Pancreas (tissue), 10 donors: ENCODE data around the gene SEL1L. TPM values are rescaled to one million over a fixed set of nuclear protein-coding genes. Genes with fewer than 3 reads are reported as not detected.

Experiments used
- ATAC-seq, 4 donors: fragments of 200-7000 bp; cut with Tn5 transposase; one replicate each; pipeline versions ENCODE4 v1.8.0 to v1.9.1; 2020; ENCODE audit warnings: mild to moderate bottlenecking in 4 of 4, moderate library complexity in 4 of 4
- DNase-seq, 6 donors: peaks; one replicate each; pipeline ENCODE4 v3.0.0-alpha.2; 2020
- FAIRE-seq: peaks from 2 replicates; lab custom pipeline; 2012; peaks lifted over from hg19 to GRCh38; lab: Jason Lieb, UNC
- H3K27ac ChIP-seq, 4 donors: fragments of 200-600 bp; sonication (generic); 1 replicate in 3 of 4; 2 replicates in 1 of 4; pipeline versions ENCODE4 v1.5.0 to v1.8.0; 2020
- H3K27me3 ChIP-seq, 4 donors: fragments of 200-600 bp; one replicate each; pipeline ENCODE4 v1.8.0; 2021
- H3K36me3 ChIP-seq, 3 donors: fragments of 200-600 bp; sonication (generic) in 1 of 3; one replicate each; pipeline versions ENCODE4 v1.5.0 to v1.8.0; 2020 to 2021
- H3K4me1 ChIP-seq, 3 donors: fragments of 200-600 bp; one replicate each; pipeline ENCODE4 v1.8.0; 2021
- H3K4me3 ChIP-seq, 4 donors: fragments of 200-600 bp; sonication (generic) in 2 of 4; one replicate each; pipeline versions ENCODE4 v1.5.0 to v1.8.0; 2020 to 2021
- H3K9me3 ChIP-seq, 4 donors: fragments of 200-600 bp; one replicate each; pipeline ENCODE4 v1.8.0; 2021
- WGBS, 2 donors: extraction: QIAGEN DNeasy Blood & Tissue Kit; methylation state at CpG; one replicate each; pipeline ENCODE4 v1.1.7; 2013; 5-methylcytosine and 5-hydroxymethylcytosine counted together
- intact Hi-C, 3 donors: fragments of 100-400 bp; cut with DNase I; formaldehyde crosslinking; loops; one replicate each; pipeline versions ENCODE4 v1.11.1 to v1.14.2; 2022
- polyA plus RNA-seq, 2 donors: library from polyadenylated mRNA; stranded (reverse); fragments of 200-250 nt; gene quantifications; one replicate each; pipeline ENCODE4 v1.2.3, GENCODE V29; 2013
- total RNA-seq, 6 donors: library from RNA; stranded (reverse); fragmentation: NEBNext Ultra II Directional in 4 of 6; extraction: Animal tissue kit (Norgen Biotek cat#: 25700) in 4 of 6; gene quantifications; one replicate each; pipeline versions ENCODE4 v1.2.1 to v1.2.4, GENCODE V29; 2021 to 2023
- TF ChIP-seq, protein P1 (sequence below), 4 donors: fragments of 200-600 bp; sonication (generic) in 3 of 4; IDR thresholded peaks; one replicate each; pipeline versions ENCODE4 v1.5.0 to v1.8.0; 2021; ENCODE audit warnings: antibody characterized with exemption in 4 of 4
- donor health status: healthy with polysubstance abuse.
- donor health status: DM: no; HTN: no; CAD: no; lungs with moderate emphysema.
- donor health status: DM: no; HTN: no; CAD: no.
- donor health status: control.
- donor health status: control.
- donor health status: Bipolar disorder and iron deficiency.
- donor health status: DM: yes; HTN: yes; CAD: no.
- donor health status: DM: no; HTN: no; CAD: no.
- donor health status: DM: no; HTN: no; CAD: no.
- donor health status: DM: yes; HTN: yes; CAD: no.

Gene SEL1L
- total and polyA plus RNA-seq, 8 donors = 54.5 to 763 (median 423) TPM

DNA sequence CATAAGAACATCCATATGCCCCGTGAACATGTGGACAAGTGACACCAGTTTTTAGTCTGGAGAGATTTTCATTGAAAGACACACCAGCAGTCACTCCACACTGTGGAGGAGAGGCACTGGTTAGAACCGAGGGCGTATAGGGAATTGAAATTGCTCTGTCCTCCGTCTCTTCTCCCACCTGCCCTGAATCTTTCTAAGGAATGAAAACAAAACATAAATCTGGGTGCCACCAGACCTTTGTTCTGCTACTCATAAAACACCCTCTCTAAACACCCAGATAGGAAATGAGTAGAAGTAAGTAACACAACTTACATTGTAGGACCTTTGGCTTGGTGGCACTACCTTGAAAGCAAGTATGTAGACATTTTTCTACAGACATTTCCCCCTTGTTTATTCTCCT is 96.4 kb downstream of the SEL1L start:
- Histone ChIP-seq H3K27me3 (peaks cover 0 to 4% (median 1%) of the 10 kb centered on the region in 4 donors), H3K36me3 (no peaks in the 10 kb centered on the region), H3K27ac (no peak overlapping the region), H3K4me1 (peaks cover 0 to 6% (median 5%) of the 10 kb centered on the region in 3 donors), H3K9me3 (no peaks in the 10 kb centered on the region), H3K4me3 (no peak overlapping the region)
- WGBS, 2 donors = 34 to 42% methylated on average over 4 of the region's 4 CpGs
- DNase-seq = no peak
- no peak for ATAC-seq
- TF ChIP-seq, protein P1, sequence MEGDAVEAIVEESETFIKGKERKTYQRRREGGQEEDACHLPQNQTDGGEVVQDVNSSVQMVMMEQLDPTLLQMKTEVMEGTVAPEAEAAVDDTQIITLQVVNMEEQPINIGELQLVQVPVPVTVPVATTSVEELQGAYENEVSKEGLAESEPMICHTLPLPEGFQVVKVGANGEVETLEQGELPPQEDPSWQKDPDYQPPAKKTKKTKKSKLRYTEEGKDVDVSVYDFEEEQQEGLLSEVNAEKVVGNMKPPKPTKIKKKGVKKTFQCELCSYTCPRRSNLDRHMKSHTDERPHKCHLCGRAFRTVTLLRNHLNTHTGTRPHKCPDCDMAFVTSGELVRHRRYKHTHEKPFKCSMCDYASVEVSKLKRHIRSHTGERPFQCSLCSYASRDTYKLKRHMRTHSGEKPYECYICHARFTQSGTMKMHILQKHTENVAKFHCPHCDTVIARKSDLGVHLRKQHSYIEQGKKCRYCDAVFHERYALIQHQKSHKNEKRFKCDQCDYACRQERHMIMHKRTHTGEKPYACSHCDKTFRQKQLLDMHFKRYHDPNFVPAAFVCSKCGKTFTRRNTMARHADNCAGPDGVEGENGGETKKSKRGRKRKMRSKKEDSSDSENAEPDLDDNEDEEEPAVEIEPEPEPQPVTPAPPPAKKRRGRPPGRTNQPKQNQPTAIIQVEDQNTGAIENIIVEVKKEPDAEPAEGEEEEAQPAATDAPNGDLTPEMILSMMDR (IDR thresholded peaks at IDR 0.05) = no peak
- no peak for FAIRE-seq
- intact Hi-C loops = no loop called here

DNA sequence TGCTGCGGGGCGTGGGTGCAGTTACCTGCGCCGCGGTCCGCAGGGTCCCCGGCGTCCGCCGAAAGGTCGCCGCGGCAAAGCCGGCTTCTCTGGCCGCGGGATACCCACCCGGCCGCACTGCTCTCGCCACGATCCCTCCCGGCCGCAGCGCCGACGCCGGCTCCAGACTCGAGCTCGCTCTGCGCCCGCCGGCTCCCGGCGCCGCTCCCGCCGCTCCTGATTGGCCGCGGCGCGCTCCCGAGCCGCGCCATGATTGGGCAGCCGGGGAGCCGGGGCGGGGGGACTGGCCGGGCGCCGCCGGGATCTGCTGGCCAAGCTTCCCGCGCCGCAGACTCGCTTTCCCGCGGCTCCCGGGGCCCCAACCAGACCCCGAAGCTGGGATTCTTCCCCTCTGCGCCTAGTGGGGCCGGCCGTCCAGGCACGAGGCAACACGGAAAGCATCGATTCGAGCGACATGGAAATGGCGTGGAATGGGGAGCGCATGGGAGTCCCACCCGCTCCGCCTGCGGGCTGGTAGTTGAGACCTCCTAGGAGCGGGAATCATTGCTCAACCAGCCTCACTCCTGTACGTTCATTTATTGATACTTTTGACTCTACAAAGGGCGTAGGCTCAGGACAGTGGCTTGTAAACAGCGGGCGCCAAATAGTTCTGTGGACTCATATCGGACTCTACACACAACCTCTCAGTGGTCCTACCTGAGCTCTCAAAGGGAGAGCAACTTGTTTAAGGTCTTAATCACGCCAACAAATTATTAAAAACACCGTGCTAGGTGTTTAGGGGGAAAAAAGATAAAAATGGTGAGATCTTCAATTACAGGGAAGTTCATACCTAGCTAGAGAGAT is 97.1 kb downstream of the SEL1L start:
- WGBS, 2 donors = 1% methylated on average over 65 to 79 of the region's 79 CpGs
- intact Hi-C loops = no loop called here
- Histone ChIP-seq H3K36me3 (no peaks in the 10 kb centered on the region), H3K27ac (peak overlapping the region in 1 of 4 donors; percentile 12), H3K4me3 (peak overlapping the region; percentile 22 to 66 (median 50)), H3K4me1 (peaks cover 0 to 6% (median 5%) of the 10 kb centered on the region in 3 donors), H3K27me3 (peaks cover 0 to 4% (median 1%) of the 10 kb centered on the region in 4 donors), H3K9me3 (no peaks in the 10 kb centered on the region)
- FAIRE-seq = no peak
- ATAC-seq = peak; percentile 95 to 98 (median 96)
- TF ChIP-seq, protein P1 (IDR thresholded peaks at IDR 0.05) = no peak
- DNase-seq = peak; percentile 69 to 94 (median 80)

DNA sequence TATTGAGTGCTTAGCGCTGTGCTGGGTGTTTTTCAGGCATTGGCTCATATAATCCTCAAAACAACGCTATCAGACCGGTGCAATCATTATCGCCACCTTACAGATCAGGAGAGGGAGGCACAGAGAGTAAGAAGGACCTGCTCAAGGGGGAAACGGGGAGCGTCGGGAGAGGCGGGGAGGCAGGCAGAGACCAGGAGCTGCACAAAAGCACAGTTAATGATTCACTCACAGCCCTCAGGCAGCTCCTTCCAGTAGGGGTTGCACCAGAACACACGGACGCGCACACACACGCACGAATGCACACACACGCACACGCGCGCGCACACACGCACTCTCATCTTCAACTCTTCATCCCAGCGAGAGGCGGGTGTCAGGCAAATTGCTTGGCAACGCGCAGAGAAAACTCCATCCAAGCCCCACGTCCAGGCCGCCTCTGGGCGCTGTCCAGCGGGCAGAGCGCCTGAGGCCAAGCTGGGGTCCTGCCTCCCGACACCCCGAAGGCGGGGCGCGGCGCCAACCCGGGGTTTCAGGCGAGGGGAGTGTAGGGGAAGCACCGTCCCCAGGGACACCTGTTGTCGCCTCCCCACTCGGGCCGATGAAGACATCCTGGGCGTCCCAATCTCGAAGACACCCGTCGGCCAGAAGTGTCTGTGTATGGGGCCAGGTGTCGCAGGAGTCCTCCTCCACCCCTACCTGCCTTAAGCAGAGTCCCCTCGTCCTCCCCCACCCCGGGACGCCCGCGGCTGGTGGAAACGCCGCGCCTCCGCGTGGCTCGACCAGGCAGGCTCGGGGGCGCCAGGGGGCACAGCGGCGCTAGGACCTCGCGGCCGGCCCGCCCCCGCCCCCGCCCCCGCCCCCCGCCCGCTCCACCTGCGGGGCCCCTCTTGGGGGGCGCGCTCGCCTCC is 98.0 kb downstream of the SEL1L start:
- Histone ChIP-seq H3K36me3 (no peaks in the 10 kb centered on the region), H3K27me3 (peaks cover 0 to 4% (median 1%) of the 10 kb centered on the region in 4 donors), H3K9me3 (no peaks in the 10 kb centered on the region), H3K4me1 (peaks cover 0 to 6% (median 5%) of the 10 kb centered on the region in 3 donors), H3K27ac (peak overlapping the region in 1 of 4 donors; percentile 12), H3K4me3 (peak overlapping the region; percentile 22 to 66 (median 50))
- FAIRE-seq = no peak
- peak; percentile 37 to 84 (median 55) for DNase-seq
- TF ChIP-seq, protein P1 (IDR thresholded peaks at IDR 0.05) = no peak
- WGBS, 2 donors = 0 to 1% methylated on average over 54 to 73 of the region's 73 CpGs
- intact Hi-C loops = no loop called here
- ATAC-seq = peak; percentile 55 to 84 (median 78)

DNA sequence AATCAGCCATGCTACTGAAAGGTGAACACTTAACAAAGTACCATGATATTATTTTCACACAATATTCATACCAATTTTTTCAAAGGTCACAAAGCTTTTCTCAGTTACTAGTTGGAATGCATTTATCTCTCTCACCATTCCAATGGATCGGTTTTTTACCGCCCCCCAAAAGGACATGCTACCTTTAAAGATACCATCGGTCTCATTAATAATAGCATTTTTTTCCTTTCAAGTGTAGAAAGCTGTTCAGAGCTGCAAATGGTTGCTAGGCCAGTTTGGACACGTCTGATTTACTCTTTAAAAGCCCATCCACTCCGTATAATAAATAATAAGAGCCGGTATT is 98.6 kb downstream of the SEL1L start:
- no peaks in the 10 kb centered on the region for H3K36me3 ChIP-seq
- H3K4me3 ChIP-seq = peak overlapping the region in 2 of 4 donors; percentile 54 to 66
- H3K9me3 ChIP-seq = no peaks in the 10 kb centered on the region
- intact Hi-C loops = no loop called here
- WGBS, 2 donors = 7 to 8% methylated on average over 6 of the region's 6 CpGs
- no peak overlapping the region for H3K27ac ChIP-seq
- H3K4me1 ChIP-seq = peaks cover 0 to 6% (median 5%) of the 10 kb centered on the region in 3 donors
- FAIRE-seq = no peak
- no peak for DNase-seq
- ATAC-seq = no peak
- peaks cover 0 to 4% (median under 1%) of the 10 kb centered on the region in 4 donors for H3K27me3 ChIP-seq
- TF ChIP-seq, protein P1 (IDR thresholded peaks at IDR 0.05) = no peak
